ENCODE data around the gene WNK2.

Gene WNK2

GRCh38 chr9:93161786-93162562, 22.0 kb upstream of the WNK2 start:
- DNase-seq (ENCODE audit: low read depth), result no peak

DNA sequence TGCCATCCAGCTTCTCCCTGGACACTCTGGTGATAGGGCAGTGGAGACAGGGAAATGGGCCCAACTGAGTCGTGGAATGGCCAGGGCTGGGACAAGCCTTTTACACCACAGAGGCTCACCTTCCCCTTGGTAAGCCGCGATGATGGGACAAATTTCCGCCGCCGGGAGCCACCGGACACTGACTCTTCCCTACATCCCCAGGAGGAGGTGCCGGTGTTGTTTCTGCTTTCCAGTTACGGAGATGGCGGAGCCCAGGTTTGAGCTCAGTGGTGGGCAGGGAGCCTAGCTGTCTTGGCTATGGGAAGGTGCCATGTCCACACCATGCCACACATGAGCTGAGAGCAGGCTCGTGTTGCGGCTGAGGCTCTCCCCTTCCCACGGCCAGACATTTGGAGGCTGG, 19.9 kb upstream of the WNK2 start:
- no peak for DNase-seq (ENCODE audit: low read depth)

GRCh38 chr9:93166699-93167098, 17.2 kb upstream of the WNK2 start:
- no peak for DNase-seq (ENCODE audit: low read depth)

DNA sequence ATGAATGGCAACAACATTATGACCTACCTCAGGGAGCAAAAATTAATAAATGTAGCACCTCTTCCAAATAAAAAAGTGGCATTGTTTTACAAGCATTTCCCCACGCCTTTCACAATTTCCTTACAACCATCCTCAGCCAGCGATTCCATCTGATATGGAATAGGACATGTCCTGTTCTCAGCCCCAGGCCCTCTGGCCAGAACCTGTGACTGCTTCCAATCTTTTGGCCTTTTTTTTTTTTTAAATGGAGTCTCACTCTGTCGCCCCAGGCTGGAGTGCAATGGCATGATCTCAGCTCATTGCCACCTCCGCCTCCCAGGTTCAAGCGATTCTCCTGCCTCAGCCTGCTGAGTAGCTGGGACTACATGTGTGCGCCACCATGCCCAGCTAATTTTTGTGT, 16.8 kb upstream of the WNK2 start:
- DNase-seq (ENCODE audit: low read depth), result no peak

DNA sequence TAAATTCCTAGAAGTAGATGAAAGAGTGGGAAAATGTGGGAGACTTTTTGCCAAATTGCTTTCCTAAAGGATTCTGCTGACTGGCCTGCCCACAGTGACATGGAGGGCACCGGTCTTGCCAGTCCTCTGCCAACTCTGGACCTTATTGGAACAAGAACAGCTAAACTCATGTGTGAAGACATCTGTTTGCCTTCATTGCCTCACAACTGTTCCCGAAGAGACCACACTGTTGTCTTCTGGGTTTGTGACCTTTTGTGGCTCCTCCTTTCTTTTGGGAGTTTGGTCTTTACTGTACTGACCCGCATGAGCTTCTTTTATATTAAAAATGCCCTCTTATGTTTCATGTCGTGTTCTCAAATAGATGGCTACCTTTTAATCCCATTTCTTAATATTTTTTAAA, 16.1 kb upstream of the WNK2 start:
- DNase-seq (ENCODE audit: low read depth), result no peak

DNA sequence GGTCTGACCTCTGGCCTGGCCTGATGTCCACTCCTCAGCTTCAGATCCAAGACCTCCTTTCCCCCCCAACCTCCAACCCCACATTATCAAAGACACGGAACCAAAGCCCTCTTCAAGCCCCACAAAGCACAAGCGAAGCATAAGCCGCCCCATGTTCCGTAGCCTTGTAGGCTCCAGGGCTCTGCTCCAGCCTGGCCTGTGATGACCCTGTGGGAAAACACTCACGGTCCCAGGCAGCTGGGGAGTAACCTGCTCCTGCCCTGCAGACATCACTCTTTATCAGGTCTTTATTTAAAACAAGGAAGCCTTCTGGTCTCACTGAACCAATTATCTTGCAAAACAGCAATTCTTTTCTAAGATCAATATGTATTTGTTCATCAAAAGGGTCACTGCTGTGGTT, 15.4 kb upstream of the WNK2 start:
- no peak for DNase-seq (ENCODE audit: low read depth)

GRCh38 chr9:93169444-93169843, 14.5 kb upstream of the WNK2 start:
- no peak for DNase-seq (ENCODE audit: low read depth)

GRCh38 chr9:93170571-93170970, 13.4 kb upstream of the WNK2 start:
- no peak for DNase-seq (ENCODE audit: low read depth)

DNA sequence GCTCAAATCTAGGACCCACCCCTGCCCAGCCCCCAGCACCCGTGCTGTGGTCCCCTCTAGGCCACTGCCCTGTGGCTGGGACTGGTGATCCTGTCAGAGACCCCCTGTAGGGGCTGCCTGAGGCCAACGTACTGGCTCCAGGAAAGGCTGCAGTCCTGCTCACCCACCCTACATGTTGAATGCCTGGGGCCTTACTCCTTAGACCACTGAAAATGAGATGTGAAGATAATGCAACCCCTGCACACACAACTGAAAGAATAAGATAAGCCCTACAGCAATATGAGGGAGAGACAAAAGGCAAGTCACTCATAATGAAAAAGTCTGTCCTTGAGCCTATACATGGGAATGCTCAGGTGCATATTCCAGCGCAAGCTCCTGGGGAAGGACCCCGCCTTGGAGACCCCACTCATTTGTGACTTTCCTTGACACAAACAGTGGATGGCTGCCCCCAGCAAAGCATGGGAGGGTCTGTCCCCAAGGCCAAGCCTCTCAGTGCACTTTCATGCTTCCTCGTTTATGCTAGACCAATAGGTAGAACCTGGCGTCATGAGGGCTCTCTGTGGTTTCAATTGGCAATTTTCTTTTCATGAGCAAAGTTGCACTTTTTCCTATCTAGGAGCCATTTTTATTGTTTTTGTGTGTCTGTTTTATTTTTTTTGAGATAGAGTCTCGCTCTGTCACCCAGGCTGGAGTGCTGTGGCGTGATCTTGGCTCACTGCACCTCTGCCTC, 12.5 kb upstream of the WNK2 start:
- DNase-seq (ENCODE audit: low read depth), result no peak

GRCh38 chr9:93172666-93173364, 11.1 kb upstream of the WNK2 start:
- no peak for DNase-seq (ENCODE audit: low read depth)

- DNase-seq (ENCODE audit: low read depth), result no peak
These were observed 10.4 kb upstream of the WNK2 start for GRCh38 chr9:93173365-93174051.

DNA sequence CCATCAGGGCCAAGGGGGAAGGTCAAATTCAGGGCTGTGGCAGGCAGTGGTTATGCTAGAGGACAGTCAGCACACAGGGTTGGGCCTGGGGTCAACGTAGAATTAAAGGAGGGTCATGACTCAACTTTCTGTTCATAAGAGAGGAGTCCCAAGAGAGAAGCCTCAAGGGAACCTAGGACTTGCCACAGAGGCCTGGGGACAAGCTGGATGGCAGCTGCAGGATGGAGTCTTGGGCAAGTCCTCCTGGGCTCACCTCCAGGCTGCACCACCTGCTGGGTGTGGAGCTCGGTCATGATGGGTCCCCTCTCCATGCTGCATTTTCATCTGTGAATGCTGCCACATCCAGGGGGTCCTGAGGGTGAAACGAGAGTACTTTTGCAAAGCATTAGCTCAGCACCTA, 9.0 kb upstream of the WNK2 start:
- DNase-seq (ENCODE audit: low read depth), result no peak

GRCh38 chr9:93177676-93178075, 6.3 kb upstream of the WNK2 start:
- DNase-seq (ENCODE audit: low read depth), result no peak

DNA sequence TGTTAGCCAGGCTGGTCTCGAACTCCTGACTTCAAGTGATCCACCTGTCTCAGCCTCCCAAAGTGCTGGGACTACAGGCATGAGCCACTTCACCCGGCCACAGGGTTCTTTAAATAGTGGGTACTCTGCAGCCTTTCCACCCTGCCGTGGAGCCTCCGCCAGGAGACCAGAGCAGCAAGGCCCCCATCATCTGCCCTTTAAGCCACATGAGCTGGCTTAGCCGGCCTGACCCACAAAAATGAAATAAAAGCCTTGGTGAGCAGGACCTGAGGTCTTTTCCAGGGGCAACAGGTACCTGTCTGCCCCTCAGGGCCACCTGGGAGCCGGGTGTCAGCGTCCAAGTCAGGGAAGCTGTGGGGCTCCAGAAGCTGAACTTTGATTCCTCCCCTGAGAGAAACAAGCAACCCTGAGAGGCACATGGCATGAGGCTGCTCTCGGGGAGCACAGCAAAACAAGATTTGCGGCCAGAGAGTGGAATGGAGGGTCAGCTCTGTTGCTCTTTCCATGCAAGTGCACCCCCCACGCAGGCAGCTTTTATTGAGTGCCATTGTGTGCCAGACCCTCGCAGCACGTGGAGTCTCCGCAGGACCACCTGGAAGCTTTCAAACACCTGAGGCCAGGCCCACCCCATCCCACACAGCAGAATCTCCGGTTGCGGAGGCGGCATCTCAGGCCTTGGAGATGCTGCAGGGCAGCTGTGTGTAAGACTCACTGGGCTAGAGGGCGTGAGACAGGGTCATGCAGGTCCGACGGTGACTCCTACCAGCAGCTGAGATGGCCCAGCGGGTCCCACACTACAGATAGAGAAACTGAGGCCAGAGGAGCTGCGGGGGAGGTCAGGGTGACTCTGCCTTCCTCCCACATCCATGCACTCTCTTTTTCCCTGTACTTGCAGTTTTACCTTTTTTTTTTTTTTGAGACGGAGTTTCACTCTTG, 4.8 kb upstream of the WNK2 start:
- DNase-seq (ENCODE audit: low read depth), result no peak

DNA sequence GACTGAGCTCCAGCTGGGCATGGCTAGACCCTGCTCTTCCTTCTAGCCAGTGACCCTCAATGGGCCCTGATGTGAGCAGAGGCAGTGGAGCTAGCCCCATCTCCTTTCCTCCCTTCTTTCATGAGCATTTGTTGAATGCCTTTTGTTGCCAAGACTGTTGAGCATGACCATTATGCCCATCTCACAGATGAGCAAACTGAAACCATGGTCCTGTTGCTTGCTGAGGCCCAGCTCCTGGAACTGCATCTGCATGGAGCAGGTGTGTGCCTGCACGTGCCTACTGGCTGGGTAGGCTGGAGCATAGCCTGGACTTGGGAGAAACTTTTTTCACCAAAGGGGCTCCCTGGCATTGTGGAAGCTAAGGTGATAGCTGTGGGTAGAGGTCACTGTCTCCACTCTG, 3.0 kb upstream of the WNK2 start:
- no peak for DNase-seq (ENCODE audit: low read depth)

GRCh38 chr9:93181672-93182435, 2.1 kb upstream of the WNK2 start:
- DNase-seq (ENCODE audit: low read depth), result no peak

DNA sequence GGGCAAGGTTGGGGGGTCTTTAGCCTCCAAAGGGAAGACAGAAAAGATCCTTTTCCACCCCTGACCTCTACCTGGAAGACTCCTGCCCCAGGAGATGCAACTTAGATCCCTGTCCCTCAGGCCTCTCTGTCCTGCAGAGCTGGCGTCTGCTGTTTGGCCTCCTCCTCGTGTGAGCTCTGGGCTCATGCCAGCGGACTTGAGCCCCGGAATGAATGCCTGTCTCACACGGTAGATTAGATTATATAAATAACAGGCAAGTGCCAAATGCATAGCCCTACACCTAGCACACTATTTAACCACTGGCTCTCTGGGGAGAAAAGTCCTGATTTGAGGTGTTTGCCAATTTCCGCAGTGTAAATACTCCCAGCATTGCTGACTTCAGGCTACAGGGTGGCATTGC, 1.4 kb upstream of the WNK2 start:
- DNase-seq (ENCODE audit: low read depth), result no peak

DNA sequence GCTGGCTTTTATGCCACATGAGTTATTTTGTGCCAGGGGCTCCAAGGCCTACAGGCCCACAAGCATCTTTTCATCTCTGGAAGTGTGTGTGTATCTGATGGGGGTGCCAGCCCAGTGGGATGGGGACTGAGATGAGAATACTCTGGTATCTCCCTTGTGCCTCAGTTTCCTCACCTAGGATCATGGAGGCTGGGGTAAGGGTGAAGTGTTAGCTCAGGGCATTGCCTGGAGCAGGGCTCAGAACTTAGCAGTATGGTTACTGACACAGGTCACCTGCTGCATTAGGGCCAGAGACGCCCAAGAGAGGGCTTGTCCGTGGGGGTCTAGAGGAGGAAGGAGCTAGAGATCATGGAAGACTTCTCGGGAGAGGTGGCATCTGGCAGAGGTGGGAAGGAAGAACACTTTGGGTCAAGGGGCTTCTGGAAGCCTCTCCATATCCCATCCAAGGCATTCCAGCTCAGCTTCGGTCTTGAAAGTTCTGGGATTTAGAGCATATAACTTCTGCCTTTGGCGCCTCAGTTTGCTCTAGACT, 742 bp upstream of the WNK2 start:
- no peak for DNase-seq (ENCODE audit: low read depth)

- DNase-seq (ENCODE audit: low read depth), result no peak
These were observed 710 bp downstream of the WNK2 start for GRCh38 chr9:93184432-93185265.
